HG03342 (cell line): ENCODE measurements around the gene ACSL3.
"Not testable (repeated sequence)": the region's sequence is repeated elsewhere in the genome, so short reads cannot be mapped to it uniquely, and the experiment has no call there.

Experiments
- ATAC-seq: cut with Tn5 transposase; IDR thresholded peaks from one replicate; pipeline ENCODE4 v1.9.1; 2021; ENCODE audit warnings: mild to moderate bottlenecking, moderate library complexity; ENCODE audit not compliant: unreplicated experiment

ACSL3 gene

GRCh38 chr2:222968550-222969155 lies 107.8 kb downstream of the ACSL3 start:
- no peak for ATAC-seq

GRCh38 chr2:222969491-222969890 lies 108.7 kb downstream of the ACSL3 start:
- no peak for ATAC-seq

DNA sequence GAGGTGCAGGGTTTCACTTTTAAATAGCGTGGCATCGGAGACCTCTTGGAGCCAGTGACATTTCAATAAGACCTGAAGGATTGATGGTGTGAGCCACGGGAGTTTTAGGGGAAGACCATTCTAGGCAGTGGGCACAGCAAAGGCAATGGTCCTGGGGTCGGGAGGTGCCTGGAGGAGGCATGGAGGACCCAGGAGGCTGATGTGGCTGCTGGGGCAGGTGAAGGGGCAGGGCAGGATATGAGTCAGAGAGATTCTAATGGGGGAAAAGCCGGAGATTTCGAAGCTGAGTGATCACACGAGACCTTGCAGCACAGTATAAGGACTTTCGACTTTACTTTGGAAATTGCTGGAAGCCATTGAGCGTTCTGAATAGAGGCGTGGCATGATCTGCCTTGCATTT lies 111.6 kb downstream of the ACSL3 start:
- ATAC-seq, result no peak

GRCh38 chr2:222973237-222973636 lies 112.4 kb downstream of the ACSL3 start:
- ATAC-seq, result no peak

- no peak for ATAC-seq
Measured at GRCh38 chr2:222973733-222974132, 112.9 kb downstream of the ACSL3 start.

- no peak for ATAC-seq
Measured at GRCh38 chr2:222976521-222977061, 115.8 kb downstream of the ACSL3 start.

GRCh38 chr2:222977121-222977520 lies 116.3 kb downstream of the ACSL3 start:
- ATAC-seq, result no peak

GRCh38 chr2:222978850-222979249 lies 118.0 kb downstream of the ACSL3 start:
- no peak for ATAC-seq

DNA sequence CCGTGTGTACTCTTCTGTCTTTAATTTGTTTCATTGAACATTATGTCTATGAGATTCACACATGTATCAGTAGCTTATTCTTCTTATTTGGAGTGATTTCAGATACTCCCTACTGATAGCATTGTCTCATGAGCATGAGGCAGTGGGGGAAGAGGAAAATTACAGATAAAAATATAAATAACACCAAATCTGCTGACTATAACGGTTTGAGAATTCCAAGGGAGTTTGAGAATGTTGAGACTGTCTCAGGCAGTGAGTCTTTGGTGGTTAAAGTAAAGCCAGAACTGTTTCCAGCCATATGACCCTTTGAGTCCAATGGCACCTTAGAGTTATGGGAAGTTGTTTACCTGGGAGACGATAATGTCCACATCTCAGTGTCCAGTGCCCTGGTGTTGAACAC lies 118.6 kb downstream of the ACSL3 start:
- ATAC-seq, result no peak

GRCh38 chr2:222982010-222982908 lies 121.4 kb downstream of the ACSL3 start:
- peak; percentile 73 for ATAC-seq

GRCh38 chr2:222982909-222983265 lies 122.1 kb downstream of the ACSL3 start:
- no peak for ATAC-seq

- ATAC-seq, result no peak
Measured at GRCh38 chr2:222984908-222985307, 124.1 kb downstream of the ACSL3 start.

- ATAC-seq, result no peak
Measured at GRCh38 chr2:222989431-222989830, 128.6 kb downstream of the ACSL3 start.

DNA sequence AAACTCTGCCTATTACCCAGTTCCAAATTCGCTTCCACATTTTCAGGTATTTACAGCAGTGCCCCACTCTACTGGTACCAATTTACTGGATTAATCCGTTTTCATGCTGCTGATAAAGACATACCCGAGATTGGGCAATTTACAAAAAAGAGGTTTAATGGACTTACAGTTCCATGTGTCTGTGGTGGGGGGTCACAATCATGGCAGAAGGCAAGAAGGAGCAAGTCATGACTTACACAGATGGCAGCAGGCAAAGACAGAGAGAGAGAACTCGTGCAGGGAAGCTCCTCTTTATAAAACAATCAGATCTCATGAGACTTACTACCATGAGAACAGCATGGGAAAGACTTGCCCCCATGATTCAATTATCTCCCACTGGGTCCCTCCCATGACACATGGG lies 129.4 kb downstream of the ACSL3 start:
- ATAC-seq, result not testable (repeated sequence)

DNA sequence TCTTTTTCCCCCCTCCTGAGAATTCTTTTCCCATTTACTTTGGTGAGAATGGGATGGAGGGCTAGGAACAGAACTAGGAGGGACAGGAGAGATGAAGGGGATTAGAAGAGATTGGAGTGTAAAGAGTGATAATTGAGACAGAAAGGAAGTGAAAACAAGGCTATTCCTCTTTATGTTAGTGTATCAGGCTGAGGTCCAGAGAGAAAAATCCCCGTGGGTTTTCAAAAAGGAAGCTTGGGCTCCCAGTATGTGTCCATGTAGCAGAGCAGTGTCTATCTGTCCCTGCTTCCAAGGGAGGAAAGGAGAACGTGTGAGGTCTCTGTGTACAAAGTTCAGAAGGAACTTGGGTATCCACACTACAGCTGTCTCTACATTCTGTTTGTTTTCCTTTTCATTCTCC lies 131.3 kb downstream of the ACSL3 start:
- no peak for ATAC-seq
